NCI-H2227 treated with DMSO at 0.1 percent for 48 hours (cell line): ENCODE data around the gene CREG2.
"Not testable (repeated sequence)": the region's sequence is repeated elsewhere in the genome, so short reads cannot be mapped to it uniquely, and the experiment has no call there.

ENCODE experiments used
- DNase-seq: peaks from one replicate; lab custom pipeline; 2025; lab: John Stamatoyannopoulos, UW

CREG2 gene

GRCh38 chr2:101372792-101373191 lies 14.5 kb downstream of the CREG2 start:
- DNase-seq: no peak

GRCh38 chr2:101371636-101372035 lies 15.7 kb downstream of the CREG2 start:
- DNase-seq: no peak

- DNase-seq: no peak
Observed at GRCh38 chr2:101369100-101369499, 18.2 kb downstream of the CREG2 start.

- no peak for DNase-seq
Observed at GRCh38 chr2:101368376-101368775, 18.9 kb downstream of the CREG2 start.

- DNase-seq: no peak
Observed at GRCh38 chr2:101367508-101367907, 19.8 kb downstream of the CREG2 start.

GRCh38 chr2:101364878-101365277 lies 22.4 kb downstream of the CREG2 start:
- DNase-seq: no peak

- no peak for DNase-seq
Observed at GRCh38 chr2:101362777-101363176, 24.5 kb downstream of the CREG2 start.

GRCh38 chr2:101362316-101362715 lies 25.0 kb downstream of the CREG2 start:
- no peak for DNase-seq

- DNase-seq: no peak
Observed at GRCh38 chr2:101361522-101361921, 25.8 kb downstream of the CREG2 start.

GRCh38 chr2:101361121-101361520 lies 26.2 kb downstream of the CREG2 start:
- DNase-seq: no peak

GRCh38 chr2:101360232-101360631 lies 27.1 kb downstream of the CREG2 start:
- no peak for DNase-seq

- no peak for DNase-seq
Observed at GRCh38 chr2:101359410-101359954, 27.8 kb downstream of the CREG2 start.

GRCh38 chr2:101357376-101357775 lies 29.9 kb downstream of the CREG2 start:
- DNase-seq: no peak

- DNase-seq: no peak
Observed at GRCh38 chr2:101356521-101356920, 30.8 kb downstream of the CREG2 start.

- no peak for DNase-seq
Observed at GRCh38 chr2:101356055-101356454, 31.2 kb downstream of the CREG2 start.

GRCh38 chr2:101355401-101356054 lies 31.8 kb downstream of the CREG2 start:
- no peak for DNase-seq

- no peak for DNase-seq
Observed at GRCh38 chr2:101354420-101355311, 32.6 kb downstream of the CREG2 start.

GRCh38 chr2:101352631-101353030 lies 34.7 kb downstream of the CREG2 start:
- DNase-seq: not testable (repeated sequence)

GRCh38 chr2:101351207-101351606 lies 36.1 kb downstream of the CREG2 start:
- DNase-seq: no peak

GRCh38 chr2:101349893-101350662 lies 37.2 kb downstream of the CREG2 start:
- DNase-seq: no peak

GRCh38 chr2:101348883-101349282 lies 38.4 kb downstream of the CREG2 start:
- no peak for DNase-seq

GRCh38 chr2:101346909-101347308 lies 40.4 kb downstream of the CREG2 start:
- DNase-seq: no peak
